B cell (primary cell): ENCODE data around the gene FKBP15.

Experiments used
- CTCF ChIP-seq: fragments of 200-600 bp; IDR thresholded peaks from one replicate; pipeline ENCODE4 v1.8.0; 2022; ENCODE audit warnings: antibody characterized with exemption, mild to moderate bottlenecking
- EZH2 ChIP-seq: IDR thresholded peaks from 2 replicates; pipeline ENCODE4 v1.6.1; 2012; ENCODE audit warnings: borderline replicate concordance, low read depth, mild to moderate bottlenecking, moderate library complexity, low read length; ENCODE audit not compliant: insufficient read depth, poor library complexity, severe bottlenecking

DNA sequence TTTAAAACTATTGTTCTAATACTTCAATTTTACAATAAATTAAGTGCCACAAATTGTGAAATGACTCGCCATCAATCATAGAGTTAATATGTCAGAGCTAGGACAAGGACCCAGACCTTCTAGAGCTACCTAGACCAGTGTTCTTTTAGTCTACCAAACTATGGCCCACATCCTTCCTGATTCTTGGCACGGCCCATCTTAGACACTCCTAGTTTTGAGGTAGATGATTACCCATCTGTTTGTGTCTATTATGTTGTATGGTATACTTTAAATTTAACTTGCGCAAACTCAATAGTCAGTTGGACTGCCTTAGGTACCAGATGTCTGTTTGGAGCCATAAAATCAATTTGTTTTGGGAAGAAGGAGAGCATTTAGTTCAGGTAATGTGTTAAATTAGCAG lies 36.8 kb upstream of the FKBP15 start:
- TF ChIP-seq EZH2 (no peak), CTCF (no peak)
